Panc1 (cell line): Measurements from ENCODE around the gene IQCF2. TPM values are rescaled to one million over a fixed set of nuclear protein-coding genes. Genes with fewer than 3 reads are reported as not detected.

Experiments used
- total RNA-seq: library from RNA; stranded (reverse); gene quantifications from one replicate; pipeline ENCODE4 v1.2.1, GENCODE V29; 2021; ENCODE audit not compliant: unreplicated experiment

Gene IQCF2
- total RNA-seq, 1 experiment from 2014 or later, result not detected

Other genes starting within 250 kb of the IQCF2 start
- 45.8 TPM for gene TEX264, start 190.4 kb upstream of the IQCF2 start, total RNA-seq
- gene GRM2, start 154.5 kb upstream of the IQCF2 start, total RNA-seq, result 0.21 TPM
- not detected for gene IQCF6, start 82.4 kb upstream of the IQCF2 start, total RNA-seq
- not detected for gene IQCF5, start 14.0 kb downstream of the IQCF2 start, total RNA-seq
- gene IQCF1, start 41.7 kb downstream of the IQCF2 start, total RNA-seq, result not detected
- gene RRP9, start 80.3 kb downstream of the IQCF2 start, total RNA-seq, result 54.5 TPM
- gene PARP3, start 80.7 kb downstream of the IQCF2 start, total RNA-seq, result 16.1 TPM
- not detected for gene GPR62, start 93.8 kb downstream of the IQCF2 start, total RNA-seq
- gene PCBP4, start 105.8 kb downstream of the IQCF2 start, total RNA-seq, result 58.0 TPM
- gene ABHD14B, start 112.4 kb downstream of the IQCF2 start, total RNA-seq, result 40.7 TPM
- gene ABHD14A, start 113.4 kb downstream of the IQCF2 start, total RNA-seq, result 11.3 TPM
- 50.3 TPM for gene ACY1, start 121.9 kb downstream of the IQCF2 start, total RNA-seq
- gene RPL29, start 134.3 kb downstream of the IQCF2 start, total RNA-seq, result 696 TPM
- gene DUSP7, start 195.0 kb downstream of the IQCF2 start, total RNA-seq, result 13.1 TPM